Measurements from ENCODE around the gene RNASEH2B. TPM values are rescaled to one million over a fixed set of nuclear protein-coding genes. Genes with fewer than 3 reads are reported as not detected.

RNASEH2B gene
- polyA plus RNA-seq, 1 donor from 2014 or later: 25.2 TPM

DNA sequence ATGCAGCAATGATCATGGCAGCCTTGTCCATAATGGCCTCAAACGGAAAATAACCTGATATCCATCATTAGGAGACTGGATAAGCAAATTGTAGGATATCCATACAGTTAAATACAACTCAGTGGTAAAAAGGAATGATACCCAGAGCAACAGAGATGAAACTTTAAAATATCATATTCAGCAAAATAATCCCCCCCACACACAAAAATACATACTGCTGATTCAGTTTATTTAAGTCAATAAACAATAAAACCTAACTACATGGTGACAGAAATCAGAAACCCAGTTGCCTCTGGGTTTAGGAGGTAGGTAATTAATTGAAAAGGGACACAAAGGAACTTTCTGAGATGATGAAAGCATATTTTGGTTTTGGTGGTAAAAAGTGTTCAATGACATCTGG lies 38.2 kb upstream of the RNASEH2B start:
- Histone ChIP-seq H3K27me3 (ENCODE audit: insufficient read depth, low read depth, low read length) (no peaks in the 10 kb centered on the region), H3K4me2 (ENCODE audit: low read length) (no peak overlapping the region), H3K9me2 (ENCODE audit: insufficient read depth, low read length) (no peaks in the 10 kb centered on the region), H4K20me1 (ENCODE audit: insufficient read depth) (no peaks in the 10 kb centered on the region), H2AFZ (ENCODE audit: low read depth, low read length) (no peak overlapping the region), H3K4me3 (ENCODE audit: low read length) (no peak overlapping the region), H3K9ac (ENCODE audit: low read length) (no peak overlapping the region), H3K79me2 (replicated peaks; ENCODE audit: insufficient read depth, low read length) (no peaks in the 10 kb centered on the region), H3F3A (ENCODE audit: insufficient read depth, low read length, poor library complexity, severe bottlenecking) (no peaks in the 10 kb centered on the region), H3K27ac (ENCODE audit: low read length) (no peak overlapping the region), H3K9me3 (ENCODE audit: low read length) (no peaks in the 10 kb centered on the region), H3K36me3 (ENCODE audit: insufficient read depth, low read length) (no peaks in the 10 kb centered on the region)
- TF ChIP-seq MXI1 (conservative IDR thresholded peaks at IDR 0.05; ENCODE audit: poor library complexity, severe bottlenecking) (no peak), TAF1 (IDR thresholded peaks at IDR 0.05; ENCODE audit: low read depth) (no peak)
- TF ChIP-seq, protein P1, sequence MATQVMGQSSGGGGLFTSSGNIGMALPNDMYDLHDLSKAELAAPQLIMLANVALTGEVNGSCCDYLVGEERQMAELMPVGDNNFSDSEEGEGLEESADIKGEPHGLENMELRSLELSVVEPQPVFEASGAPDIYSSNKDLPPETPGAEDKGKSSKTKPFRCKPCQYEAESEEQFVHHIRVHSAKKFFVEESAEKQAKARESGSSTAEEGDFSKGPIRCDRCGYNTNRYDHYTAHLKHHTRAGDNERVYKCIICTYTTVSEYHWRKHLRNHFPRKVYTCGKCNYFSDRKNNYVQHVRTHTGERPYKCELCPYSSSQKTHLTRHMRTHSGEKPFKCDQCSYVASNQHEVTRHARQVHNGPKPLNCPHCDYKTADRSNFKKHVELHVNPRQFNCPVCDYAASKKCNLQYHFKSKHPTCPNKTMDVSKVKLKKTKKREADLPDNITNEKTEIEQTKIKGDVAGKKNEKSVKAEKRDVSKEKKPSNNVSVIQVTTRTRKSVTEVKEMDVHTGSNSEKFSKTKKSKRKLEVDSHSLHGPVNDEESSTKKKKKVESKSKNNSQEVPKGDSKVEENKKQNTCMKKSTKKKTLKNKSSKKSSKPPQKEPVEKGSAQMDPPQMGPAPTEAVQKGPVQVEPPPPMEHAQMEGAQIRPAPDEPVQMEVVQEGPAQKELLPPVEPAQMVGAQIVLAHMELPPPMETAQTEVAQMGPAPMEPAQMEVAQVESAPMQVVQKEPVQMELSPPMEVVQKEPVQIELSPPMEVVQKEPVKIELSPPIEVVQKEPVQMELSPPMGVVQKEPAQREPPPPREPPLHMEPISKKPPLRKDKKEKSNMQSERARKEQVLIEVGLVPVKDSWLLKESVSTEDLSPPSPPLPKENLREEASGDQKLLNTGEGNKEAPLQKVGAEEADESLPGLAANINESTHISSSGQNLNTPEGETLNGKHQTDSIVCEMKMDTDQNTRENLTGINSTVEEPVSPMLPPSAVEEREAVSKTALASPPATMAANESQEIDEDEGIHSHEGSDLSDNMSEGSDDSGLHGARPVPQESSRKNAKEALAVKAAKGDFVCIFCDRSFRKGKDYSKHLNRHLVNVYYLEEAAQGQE (IDR thresholded peaks at IDR 0.05; ENCODE audit: borderline replicate concordance): no peak

DNA sequence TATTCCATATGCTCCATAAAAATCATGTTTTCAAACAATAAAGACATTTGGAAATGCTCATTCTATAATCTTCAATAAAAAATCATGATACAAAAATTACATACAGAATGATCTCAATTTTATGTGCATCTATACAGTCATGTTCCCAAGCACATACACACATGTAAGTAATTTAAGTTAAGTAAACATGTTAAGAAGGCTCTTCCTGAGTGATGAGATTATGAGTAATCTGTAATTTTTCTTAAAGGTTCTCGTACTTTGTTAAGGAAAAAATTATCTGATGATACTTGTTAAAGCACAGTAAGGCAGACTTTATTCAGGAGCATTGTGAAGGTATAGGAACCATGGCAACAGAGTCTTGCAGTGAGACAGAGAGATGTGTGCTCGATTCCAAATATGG lies 36.1 kb upstream of the RNASEH2B start:
- Histone ChIP-seq H3K79me2 (replicated peaks; ENCODE audit: insufficient read depth, low read length) (no peaks in the 10 kb centered on the region), H4K20me1 (ENCODE audit: insufficient read depth) (no peaks in the 10 kb centered on the region), H3K9me3 (ENCODE audit: low read length) (no peaks in the 10 kb centered on the region), H3K27ac (ENCODE audit: low read length) (no peak overlapping the region), H3K9ac (ENCODE audit: low read length) (no peak overlapping the region), H3K4me2 (ENCODE audit: low read length) (no peak overlapping the region), H2AFZ (ENCODE audit: low read depth, low read length) (no peak overlapping the region), H3F3A (ENCODE audit: insufficient read depth, low read length, poor library complexity, severe bottlenecking) (no peaks in the 10 kb centered on the region), H3K36me3 (ENCODE audit: insufficient read depth, low read length) (no peaks in the 10 kb centered on the region), H3K9me2 (ENCODE audit: insufficient read depth, low read length) (no peaks in the 10 kb centered on the region), H3K4me3 (ENCODE audit: low read length) (no peak overlapping the region), H3K27me3 (ENCODE audit: insufficient read depth, low read depth, low read length) (no peaks in the 10 kb centered on the region)
- TF ChIP-seq, protein P2, sequence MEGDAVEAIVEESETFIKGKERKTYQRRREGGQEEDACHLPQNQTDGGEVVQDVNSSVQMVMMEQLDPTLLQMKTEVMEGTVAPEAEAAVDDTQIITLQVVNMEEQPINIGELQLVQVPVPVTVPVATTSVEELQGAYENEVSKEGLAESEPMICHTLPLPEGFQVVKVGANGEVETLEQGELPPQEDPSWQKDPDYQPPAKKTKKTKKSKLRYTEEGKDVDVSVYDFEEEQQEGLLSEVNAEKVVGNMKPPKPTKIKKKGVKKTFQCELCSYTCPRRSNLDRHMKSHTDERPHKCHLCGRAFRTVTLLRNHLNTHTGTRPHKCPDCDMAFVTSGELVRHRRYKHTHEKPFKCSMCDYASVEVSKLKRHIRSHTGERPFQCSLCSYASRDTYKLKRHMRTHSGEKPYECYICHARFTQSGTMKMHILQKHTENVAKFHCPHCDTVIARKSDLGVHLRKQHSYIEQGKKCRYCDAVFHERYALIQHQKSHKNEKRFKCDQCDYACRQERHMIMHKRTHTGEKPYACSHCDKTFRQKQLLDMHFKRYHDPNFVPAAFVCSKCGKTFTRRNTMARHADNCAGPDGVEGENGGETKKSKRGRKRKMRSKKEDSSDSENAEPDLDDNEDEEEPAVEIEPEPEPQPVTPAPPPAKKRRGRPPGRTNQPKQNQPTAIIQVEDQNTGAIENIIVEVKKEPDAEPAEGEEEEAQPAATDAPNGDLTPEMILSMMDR (IDR thresholded peaks at IDR 0.05; ENCODE audit: poor library complexity, severe bottlenecking): no peak
- TF ChIP-seq EZH2 (IDR thresholded peaks at IDR 0.05; ENCODE audit: borderline replicate concordance, insufficient read depth, low read length, poor library complexity, severe bottlenecking): no peak
- TF ChIP-seq, protein P1 (IDR thresholded peaks at IDR 0.05; ENCODE audit: borderline replicate concordance): no peak
- no peak for TF ChIP-seq SMC3 (conservative IDR thresholded peaks at IDR 0.05; ENCODE audit: poor library complexity)
- no peak for TF ChIP-seq POLR2AphosphoS5 (IDR thresholded peaks at IDR 0.05)
- TF ChIP-seq MXI1 (conservative IDR thresholded peaks at IDR 0.05; ENCODE audit: poor library complexity, severe bottlenecking): no peak
- no peak for TF ChIP-seq EP300 (conservative IDR thresholded peaks at IDR 0.05; ENCODE audit: poor library complexity, severe bottlenecking)
- TF ChIP-seq RAD21 (conservative IDR thresholded peaks at IDR 0.05): no peak
- TF ChIP-seq TAF1 (IDR thresholded peaks at IDR 0.05; ENCODE audit: low read depth): no peak

Data from neural cell (in vitro differentiated cells).